Activated naive CD4-positive, alpha-beta T cell treated with Interleukin-2 at 50 U/mL for 16 hours (primary cell): Measurements from ENCODE around the gene ARGFX.
A peak's percentile ranks its signal among the peaks of the same experiment; 100 is the strongest.
"Not testable (repeated sequence)": the region's sequence is repeated elsewhere in the genome, so short reads cannot be mapped to it uniquely, and the experiment has no call there.

Experiments used
- DNase-seq: peaks from one replicate; pipeline ENCODE4 v3.0.0-alpha.2; 2020

Gene ARGFX

DNA sequence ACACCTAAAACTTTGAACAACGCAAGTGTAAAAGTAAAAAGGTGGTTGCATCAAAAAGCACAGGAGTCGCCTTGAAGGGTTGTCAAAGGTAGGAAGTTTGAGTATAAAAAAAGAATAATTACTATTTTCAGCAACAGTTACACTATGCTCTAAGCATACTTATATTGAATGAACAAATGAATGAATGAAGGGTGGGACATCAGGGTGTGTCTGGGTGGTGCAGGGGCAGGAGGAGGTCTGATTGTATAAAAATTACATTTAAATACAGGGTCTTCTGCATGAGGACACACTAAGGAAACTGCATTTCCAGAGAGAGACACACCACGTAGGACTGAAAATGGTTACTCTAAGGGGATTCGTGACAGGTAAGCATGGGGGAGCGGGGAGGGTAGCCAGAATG is at the start of gene ARGFX:
TSS of gene ARGFX (plus strand) at position 301 of the 400 bp plus-strand sequence. CDS start 2,765 bp downstream, outside the sequence.
- no peak for DNase-seq

- no peak for DNase-seq
Observed at GRCh38 chr3:121517953-121518655, 49.6 kb upstream of the ARGFX start.

GRCh38 chr3:121520510-121520909 is 47.2 kb upstream of the ARGFX start:
- DNase-seq, result no peak

DNA sequence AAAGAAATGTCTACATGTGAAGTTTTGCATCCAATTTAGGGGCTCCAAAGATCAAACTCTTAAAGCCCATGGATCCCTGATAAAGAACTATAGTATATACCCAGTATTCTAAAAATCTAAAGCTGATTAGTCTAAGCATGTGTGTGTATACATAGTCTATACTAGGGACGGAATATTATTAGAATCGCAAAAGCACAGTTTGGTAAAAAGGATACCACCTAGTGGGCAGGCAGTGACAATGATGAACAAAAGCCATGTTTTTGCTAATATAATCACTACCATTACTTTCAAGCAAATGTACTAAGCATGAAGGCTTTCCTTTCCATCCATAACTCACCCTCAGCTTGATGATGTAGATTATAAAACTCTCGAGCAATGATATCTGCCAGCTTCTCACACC is 38.4 kb upstream of the ARGFX start:
- DNase-seq, result no peak

GRCh38 chr3:121531269-121531668 is 36.5 kb upstream of the ARGFX start:
- no peak for DNase-seq

- no peak for DNase-seq
Observed at GRCh38 chr3:121542924-121543323, 24.8 kb upstream of the ARGFX start.

GRCh38 chr3:121545049-121545573 is 22.6 kb upstream of the ARGFX start:
- DNase-seq, result no peak

- DNase-seq, result peak; percentile 90
Observed at GRCh38 chr3:121545574-121546455, 21.9 kb upstream of the ARGFX start, which contains the start of gene POLQ. Gene POLQ (minus strand): TSS chr3:121545988. CDS start chr3:121545877, 111 bp downstream.

- no peak for DNase-seq
Observed at GRCh38 chr3:121552379-121552778, 15.4 kb upstream of the ARGFX start.

DNA sequence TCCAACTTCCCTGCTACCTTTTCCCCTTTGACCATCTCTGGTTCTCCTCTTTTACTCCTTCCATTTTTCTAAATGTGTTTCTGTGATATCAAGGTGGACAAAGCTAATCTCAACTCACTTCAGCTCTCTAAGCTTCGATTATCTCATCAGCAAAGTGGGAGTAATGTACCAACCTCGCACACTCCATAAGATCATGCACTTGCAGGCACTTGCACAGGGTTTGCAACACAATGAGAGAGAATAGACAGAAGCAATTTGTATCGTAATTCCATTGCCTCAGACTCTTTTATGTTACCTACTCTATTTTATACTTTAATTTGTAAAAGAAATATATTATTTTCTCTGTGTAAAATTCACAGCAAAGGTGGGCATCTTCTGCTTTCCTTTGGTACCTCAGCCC is 15.0 kb upstream of the ARGFX start:
- no peak for DNase-seq

DNA sequence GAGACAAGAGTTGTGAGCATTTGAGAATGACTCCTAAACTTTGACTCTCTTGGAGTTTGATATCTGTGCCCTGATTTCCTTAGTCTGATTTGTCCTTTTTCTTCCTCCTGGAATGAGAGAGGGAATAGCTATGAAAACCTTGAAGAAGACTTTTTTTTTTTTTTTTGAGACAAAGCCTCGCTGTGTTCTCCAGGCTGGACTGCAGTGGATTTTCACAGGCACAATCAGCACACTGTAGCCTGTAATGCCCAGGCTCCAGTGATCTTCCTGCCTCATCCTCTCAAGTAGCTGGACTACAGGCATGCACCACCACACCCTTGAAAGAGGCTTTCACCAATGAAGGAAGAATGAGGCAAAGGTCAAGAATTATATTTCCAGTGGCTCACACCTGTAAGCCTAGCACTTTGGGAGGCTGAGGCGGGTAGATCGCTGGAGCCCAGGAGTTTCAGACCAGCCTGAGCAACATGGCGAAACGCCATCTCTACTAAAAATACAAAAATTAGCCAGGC is 10.3 kb upstream of the ARGFX start:
- DNase-seq, result no peak

- DNase-seq, result no peak
Observed at GRCh38 chr3:121562148-121562547, 5.6 kb upstream of the ARGFX start.

GRCh38 chr3:121566773-121567172 is 976 bp upstream of the ARGFX start:
- no peak for DNase-seq

DNA sequence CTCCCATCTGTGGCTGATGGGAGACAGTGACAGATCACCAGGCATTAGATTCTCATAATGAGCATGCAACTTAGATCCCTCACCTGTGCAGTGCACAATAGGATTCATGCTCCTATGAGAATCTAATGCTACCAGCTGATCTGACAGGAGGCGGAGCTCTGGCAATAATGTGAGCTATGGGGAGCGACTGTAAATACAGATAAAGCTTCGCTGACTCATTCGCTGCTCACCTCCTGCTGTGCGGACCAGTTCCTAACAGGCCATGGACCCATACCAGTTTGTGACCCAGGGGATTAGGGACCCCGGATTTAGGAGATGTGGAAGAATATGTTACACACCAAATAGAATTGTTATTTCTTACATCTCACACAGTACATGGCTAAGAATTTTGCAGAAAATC is 6.7 kb downstream of the ARGFX start:
- no peak for DNase-seq

GRCh38 chr3:121581691-121582090 is 13.9 kb downstream of the ARGFX start:
- no peak for DNase-seq

- DNase-seq, result no peak
Observed at GRCh38 chr3:121584418-121584817, 16.7 kb downstream of the ARGFX start.

DNA sequence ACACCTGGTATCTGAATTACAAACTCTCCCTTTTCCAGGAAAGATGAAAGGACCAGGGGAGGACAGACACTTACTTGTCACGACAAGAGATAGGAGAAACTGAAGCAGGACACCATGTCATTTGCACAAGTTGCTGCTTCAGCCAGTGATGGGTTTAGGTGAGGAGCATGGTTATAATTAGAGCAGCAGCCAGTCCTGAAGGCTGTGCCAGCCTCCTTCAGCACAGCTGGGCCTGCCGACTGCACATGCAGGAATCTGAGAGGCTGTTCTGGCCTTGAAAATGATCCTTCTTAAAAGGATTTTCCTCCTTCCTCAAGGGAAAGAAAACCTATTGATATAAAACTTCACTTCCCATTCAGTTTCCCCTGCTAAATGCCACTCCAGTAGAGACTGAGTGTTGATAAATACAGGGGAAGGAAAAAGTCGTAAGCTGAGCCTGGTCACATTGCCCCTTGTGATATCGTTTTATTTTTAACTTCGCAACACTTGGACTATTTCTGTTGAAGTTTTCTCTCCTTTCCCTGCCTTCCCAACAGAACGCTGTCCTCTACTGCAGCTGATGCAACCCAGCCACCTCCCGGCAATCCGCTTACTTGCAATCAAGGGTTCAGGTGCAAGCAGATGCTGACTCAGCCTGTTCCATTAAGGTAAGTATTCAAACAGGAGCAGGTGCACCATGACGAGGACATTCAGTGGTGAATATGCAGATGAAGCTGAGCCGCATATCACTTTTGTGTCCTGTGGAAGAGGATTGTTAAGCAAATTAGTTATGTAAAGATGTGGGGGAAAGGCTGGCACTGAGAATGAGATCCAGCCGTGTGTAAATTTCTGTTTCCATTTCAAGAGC is 25.3 kb downstream of the ARGFX start, which contains the start of gene FBXO40:
TSS of gene FBXO40 (plus strand) at position 524 of the 847 bp plus-strand sequence. CDS start 27,197 bp downstream, outside the sequence.
- no peak for DNase-seq

GRCh38 chr3:121593806-121594205 is 26.1 kb downstream of the ARGFX start:
- not testable (repeated sequence) for DNase-seq

DNA sequence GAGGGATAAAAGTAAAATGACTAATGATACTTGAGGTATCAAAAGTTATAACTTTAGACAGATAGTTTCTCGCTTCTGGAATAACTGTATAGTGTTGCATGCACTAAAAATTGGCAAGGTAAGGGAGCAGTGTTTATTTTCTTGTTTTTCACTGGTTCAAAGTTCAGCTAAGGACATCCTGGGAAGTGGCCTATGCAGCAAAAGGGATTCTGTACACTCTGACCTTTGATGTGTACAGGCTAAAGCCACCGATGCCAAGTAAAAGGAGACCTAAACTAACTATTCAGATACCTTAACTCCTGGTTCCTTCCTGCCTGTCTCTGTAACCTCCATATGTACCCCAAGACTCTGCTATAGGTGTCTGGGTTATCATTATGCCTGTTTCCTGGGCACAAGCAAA is 27.1 kb downstream of the ARGFX start:
- DNase-seq, result no peak

- no peak for DNase-seq
Observed at GRCh38 chr3:121595765-121596406, 28.1 kb downstream of the ARGFX start.

DNA sequence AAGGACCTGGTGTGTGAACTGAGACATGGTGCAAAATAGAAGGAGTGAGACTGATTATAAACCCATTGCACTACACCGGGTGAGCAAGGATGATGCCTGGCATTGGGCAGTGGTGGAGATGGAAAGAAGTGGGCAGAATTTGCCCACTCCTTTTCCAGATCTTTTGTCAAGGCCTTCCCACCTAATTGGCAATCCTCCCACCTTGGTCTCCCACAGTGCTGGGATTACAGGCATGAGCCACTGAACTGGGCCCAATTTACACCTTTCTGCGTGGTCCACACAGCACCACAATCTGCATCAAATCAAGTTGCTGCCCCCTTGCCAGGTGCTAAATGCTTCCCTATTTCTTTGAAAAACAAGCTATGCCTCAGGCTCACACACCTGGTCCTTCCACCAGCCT is 30.8 kb downstream of the ARGFX start:
- DNase-seq, result no peak

DNA sequence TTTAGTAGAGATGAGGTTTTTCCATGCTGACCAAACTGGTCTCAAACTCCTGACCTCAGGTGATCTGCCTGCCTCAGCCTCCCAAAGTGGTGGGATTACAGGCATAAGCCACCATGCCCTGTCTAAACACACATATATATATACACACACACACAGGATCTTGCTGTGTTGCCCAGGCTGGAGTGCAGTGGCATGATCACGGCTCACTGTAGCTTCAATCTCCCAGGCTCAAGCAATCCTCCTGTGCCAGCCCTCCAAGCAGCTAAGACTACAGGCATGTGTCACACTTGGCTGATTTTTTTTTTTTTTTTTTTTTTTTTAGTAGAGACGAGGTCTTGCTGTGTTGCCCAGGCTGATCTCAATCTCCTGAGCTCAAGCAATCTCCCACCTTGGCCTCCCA is 32.2 kb downstream of the ARGFX start:
- DNase-seq, result not testable (repeated sequence)
